HG03064 (cell line): ENCODE data around the gene CAPRIN1.
"Not testable (repeated sequence)": the region's sequence is repeated elsewhere in the genome, so short reads cannot be mapped to it uniquely, and the experiment has no call there.

Experiments used
- ATAC-seq: cut with Tn5 transposase; IDR thresholded peaks from one replicate; pipeline ENCODE4 v1.9.1; 2021; ENCODE audit warnings: low read depth; ENCODE audit not compliant: unreplicated experiment

Gene CAPRIN1

DNA sequence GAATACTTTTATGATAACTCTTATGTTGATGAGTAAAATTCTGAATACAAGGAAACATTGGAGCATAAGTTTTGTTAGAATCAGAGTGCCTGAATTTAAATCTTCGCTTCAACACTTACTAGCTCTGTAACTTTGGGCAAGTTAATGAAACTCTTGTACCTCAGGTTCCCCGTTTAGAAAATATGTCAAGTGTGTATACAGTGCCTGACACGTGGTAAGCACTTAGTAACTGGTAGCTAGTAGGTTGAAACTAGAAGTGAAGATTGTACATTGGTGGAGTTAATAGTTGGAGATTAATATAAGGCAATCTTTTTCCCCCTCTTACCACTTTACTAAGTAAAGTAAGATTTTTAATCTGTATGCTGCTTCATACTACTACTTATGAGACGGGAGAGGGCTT lies 29.1 kb downstream of the CAPRIN1 start:
- ATAC-seq, result no peak

DNA sequence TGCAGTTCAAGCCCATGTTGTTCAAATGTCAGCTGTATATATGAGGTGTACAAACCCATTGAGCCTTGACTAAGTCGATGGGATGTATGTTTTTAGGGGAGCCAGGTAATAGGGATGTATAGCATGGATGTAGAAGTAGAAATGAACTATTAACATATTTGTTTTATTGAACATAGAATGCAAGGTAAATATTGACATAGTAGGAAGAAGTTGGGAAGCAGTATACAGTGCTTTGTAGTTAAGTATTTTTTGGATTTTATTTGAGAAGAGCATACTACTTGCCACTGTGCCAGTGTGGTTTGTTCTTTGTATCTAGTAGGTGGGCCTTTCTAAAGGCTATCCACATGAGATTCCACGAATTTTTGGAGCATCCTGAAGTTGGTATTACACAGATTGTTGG lies 33.1 kb downstream of the CAPRIN1 start:
- no peak for ATAC-seq

DNA sequence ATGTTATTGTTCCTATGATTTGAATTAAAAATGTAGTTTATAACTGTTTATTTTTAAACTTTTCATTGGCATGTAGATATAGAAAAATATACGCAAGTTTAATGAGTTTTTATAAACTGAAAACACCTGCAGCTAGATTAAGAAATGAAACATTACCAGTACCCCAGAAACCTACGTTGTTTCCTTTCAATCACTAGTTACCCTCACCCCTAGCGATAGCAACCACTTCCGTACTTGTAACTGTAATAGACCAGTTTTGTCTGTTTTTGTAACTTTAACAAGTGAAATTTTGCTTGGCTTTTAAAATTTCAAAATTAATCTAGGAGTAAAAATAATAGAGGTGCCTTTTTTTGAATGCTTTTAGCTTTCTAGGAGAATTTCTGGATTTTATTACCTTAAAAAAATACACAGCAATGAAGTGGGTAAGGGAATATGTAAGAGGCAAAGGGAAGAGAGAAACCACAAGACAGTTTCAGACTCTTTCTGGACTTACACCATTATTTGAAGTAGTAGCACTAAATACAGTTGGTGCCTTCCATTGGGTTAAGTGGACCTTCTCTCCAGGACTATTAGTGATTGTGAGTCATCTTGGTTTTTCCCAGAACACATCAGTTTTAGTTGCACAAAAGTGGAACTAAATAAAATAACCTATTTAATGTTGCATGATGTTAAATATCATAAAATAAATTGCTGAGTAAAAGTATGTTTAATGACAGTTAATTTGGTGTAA lies 35.2 kb downstream of the CAPRIN1 start:
- ATAC-seq, result no peak

DNA sequence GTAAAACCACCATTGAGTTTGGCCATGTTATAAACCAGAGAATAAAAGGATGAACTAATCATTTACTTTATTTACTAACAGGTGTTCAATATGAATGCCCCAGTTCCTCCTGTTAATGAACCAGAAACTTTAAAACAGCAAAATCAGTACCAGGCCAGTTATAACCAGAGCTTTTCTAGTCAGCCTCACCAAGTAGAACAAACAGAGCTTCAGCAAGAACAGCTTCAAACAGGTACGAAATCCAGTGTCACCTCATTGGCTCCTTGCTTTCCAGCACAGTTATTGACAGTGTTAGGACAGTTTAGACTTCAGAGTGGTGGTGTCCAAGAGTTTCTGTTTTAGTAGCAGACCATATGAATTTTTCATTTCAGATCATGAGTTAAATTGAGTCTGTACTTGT lies 40.3 kb downstream of the CAPRIN1 start:
- ATAC-seq, result no peak

DNA sequence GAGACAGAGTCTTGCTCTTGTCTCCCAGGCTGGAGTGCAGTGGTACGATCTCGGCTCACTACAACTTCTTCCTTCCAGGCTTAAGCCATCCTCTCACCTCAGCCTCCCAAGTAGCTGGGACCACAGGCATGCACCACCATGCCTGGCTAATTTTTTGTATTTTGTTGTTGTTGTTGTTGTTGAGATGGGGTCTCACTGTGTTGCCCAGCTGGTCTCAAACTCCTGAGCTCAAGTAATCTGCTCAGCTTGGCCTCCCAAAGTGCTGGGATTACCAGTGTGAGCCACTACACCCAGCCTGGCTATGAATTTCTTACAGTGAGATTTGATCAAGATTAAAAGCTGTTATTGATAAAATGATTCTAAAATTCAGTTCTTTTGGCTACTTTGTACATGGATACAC lies 43.4 kb downstream of the CAPRIN1 start:
- ATAC-seq, result not testable (repeated sequence)

DNA sequence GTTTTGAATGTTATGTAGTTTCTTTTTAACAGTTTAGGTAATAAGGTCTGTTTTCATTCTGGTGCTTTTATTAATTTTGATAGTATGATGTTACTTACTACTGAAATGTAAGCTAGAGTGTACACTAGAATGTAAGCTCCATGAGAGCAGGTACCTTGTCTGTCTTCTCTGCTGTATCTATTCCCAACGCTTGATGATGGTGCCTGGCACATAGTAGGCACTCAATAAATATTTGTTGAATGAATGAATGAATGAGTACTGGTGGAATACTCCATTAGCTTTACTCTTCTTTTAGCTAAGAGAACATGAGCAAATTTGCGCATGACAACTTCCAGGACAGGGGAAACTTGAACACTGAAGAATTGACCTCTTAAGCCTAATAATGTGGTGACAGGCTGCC lies 47.3 kb downstream of the CAPRIN1 start:
- ATAC-seq, result no peak

DNA sequence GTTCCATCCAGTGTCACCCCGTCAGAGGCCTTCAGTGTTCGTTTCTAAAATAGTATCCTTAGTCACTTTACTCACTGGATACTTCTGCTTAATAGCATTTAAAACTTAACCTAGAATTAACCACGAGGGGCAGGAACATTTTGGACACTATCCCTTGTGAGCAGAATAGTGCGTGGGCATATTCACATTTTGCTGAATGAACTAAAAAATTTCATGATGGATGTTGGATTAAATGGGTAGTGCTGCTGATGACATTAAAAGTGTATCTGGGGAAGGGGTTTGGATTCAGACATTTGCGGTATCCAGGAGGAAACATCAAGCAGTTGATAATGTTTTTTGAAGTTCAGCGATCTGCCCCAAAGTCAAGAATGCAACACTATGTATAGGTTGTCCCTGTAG lies 53.1 kb downstream of the CAPRIN1 start:
- no peak for ATAC-seq

DNA sequence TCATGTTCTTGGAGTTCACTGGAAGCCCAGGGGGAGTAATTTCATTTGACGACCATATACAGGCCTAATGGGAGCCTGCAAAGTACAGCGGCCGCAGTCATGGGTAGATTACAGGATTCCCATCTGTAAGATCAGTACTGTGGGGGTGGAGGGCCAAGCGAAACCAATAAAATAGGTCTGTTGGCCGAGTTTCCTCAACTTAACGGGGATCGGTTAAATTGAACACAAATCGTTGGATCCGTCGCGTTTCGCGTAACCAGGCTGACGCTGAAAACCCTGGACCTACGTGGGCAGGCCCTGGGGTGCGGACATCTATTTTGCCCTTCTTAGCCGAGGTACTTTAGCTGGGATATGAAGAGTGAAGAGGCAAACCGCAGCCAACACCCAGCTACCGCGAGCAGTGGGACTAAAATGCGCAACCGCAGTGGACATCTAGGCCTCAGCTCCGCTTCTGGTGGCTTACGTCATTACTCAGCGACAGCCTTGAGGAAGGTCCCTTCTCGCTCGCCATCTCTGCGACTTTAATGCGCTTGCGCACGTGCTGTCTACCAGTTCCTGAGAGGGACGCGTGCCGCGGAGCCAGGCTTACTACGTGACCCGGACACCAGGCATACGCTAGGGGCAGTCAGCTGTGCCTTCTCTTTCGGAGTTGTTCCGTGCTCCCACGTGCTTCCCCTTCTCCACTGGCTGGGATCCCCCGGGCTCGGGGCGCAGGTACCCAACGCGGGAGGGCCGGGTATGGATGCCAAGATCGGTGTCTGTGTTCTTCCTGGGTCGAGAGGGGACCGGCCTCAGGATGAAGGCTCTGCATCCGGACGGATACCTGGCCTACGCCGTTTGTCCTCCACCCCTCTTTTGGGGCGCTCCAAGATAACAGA lies 53.8 kb downstream of the CAPRIN1 start, which contains the start of gene NAT10:
Gene NAT10 (plus strand): TSS at position 551 of the 878 bp plus-strand sequence. CDS start 2,597 bp downstream, outside the sequence.
- ATAC-seq, result peak; percentile 88

DNA sequence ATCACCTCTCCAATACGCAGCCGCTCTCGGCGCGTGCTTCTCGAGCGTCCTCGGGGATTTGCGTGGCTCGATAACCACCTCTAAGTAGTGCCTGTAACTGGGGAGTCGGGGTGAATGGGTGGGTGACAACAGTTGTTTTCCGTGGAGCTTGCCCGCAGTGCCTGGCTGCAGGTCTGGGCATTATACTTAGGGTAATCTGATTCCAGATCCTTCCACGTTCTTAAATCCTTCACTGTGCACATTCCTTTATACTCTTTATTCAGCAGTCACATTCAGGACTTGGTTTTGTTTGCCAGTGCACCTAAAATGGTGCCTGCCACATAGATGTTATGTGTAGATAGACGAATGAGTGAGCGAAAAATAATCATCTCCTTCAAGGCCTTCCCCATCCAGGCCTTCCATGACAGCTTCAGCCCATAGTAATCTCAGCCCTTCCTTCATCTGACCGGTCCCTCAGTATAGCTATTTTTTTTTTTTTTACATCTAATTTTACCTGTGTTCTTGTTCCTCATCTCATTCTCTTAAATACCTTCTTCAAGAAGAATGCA lies 54.5 kb downstream of the CAPRIN1 start:
- ATAC-seq, result peak; percentile 3

DNA sequence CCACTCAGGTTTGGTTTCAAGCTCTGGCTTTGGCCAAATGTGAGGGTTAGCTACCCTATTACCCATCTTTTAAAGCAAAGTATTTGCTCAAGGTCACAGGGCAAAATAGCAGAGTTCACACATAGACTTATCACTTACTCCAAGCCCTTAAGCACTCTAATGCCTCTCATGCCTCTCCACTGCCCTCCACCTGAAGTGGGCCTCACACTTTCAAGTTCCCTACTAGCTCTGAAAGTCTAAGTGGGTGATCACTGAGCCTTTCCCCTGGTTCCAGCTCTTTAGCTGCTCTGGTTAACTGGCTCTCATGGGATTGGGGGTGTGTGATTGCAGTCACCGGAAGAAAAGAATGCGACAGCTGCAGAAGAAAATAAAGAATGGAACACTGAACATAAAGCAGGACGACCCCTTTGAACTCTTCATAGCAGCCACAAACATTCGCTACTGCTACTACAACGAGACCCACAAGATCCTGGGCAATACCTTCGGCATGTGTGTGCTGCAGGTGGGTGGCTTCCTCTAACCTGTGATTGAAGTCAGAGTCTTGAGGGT lies 60.3 kb downstream of the CAPRIN1 start:
- ATAC-seq, result no peak

DNA sequence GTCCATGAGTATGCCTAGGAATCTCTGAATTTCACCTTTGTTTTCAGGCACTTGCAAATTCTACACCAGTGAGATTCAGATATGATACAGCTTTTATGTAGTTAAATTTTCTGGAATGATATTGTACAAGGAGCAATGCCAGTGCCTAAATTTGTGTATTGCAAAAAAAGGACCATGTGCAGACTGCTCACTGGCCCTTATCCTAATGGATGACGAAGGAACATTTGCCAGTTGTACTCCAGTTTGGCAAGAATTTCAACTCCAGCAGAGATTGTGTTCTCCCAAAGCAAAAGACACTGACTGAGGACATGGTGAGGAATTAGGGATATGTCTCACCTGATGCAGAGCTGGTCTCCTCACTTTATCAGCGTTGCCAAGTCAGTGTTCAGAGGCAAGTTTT lies 62.5 kb downstream of the CAPRIN1 start:
- no peak for ATAC-seq

DNA sequence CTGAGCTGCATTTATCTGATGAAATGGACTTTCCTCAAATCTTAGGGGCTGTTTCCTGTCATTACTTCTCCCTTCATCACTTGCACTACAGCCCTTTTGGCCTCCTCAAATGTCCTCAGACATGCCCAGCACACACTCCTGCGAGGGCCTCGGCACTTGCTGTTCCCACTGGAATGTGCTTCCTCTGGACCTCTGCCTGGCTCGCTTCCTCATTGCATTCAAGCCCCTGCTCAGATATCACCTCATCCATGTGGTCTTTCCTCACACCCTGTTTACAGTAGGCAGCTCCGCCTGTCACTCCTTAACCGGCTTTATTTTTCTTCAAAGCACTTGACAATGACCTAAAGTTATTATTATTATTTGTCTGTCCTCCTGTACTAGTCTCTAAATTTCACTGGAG lies 62.9 kb downstream of the CAPRIN1 start:
- no peak for ATAC-seq

DNA sequence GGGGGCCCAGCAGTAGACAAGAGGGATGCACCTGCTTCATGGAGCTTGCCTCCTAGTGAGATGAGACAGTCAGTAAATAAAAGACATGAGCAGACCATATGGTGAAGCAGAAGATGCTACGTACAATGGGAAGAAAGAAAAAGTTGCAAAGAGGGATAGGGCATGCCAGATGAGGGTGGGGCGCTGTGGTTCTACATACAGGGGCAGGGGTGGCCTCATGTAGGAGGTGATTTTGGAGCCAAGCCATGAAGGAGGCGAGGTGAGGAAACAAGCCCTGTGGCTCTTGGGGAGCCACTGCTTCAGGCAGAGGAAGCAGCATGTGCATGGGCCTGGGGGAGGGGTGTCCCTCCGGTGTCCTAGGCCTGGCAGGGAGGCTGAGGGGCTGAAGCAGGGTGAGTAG lies 69.1 kb downstream of the CAPRIN1 start:
- ATAC-seq, result no peak

DNA sequence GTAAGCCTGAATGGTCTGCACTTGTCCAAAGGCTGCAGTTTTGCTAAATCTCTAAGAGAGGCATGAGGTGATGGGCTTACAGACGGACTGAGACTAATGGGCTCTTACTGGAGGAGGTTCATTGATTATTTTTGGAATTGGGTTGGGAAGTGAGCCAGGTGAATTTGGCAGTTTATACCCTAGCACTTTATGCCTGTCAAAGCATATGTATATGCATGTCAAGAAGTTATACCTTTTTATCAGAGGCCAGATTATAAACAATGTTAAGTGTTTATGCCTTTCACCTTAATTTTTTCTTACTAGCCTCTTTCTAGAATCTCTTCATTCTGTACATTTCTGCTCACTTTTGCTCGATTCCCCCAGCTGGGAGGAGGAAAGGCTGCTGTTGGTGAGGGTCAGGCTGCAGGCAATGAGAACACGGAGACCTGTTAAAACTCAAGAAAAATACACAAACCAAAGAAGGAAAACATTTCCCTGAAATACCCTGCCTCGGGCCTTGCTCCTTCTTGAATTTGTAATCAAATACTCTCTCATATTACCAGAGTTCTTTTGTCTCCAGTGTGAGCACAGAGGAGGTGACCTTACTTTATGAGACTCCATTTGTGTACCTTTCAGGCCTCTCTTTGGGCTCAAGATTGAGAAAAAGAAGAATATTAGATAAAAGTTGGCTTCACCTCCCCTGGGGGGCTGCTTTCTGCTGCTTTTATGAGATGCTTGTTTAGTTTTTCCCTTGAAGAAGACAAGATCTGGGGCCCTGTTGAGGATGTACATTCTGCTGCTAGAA lies 73.5 kb downstream of the CAPRIN1 start:
- ATAC-seq, result no peak

DNA sequence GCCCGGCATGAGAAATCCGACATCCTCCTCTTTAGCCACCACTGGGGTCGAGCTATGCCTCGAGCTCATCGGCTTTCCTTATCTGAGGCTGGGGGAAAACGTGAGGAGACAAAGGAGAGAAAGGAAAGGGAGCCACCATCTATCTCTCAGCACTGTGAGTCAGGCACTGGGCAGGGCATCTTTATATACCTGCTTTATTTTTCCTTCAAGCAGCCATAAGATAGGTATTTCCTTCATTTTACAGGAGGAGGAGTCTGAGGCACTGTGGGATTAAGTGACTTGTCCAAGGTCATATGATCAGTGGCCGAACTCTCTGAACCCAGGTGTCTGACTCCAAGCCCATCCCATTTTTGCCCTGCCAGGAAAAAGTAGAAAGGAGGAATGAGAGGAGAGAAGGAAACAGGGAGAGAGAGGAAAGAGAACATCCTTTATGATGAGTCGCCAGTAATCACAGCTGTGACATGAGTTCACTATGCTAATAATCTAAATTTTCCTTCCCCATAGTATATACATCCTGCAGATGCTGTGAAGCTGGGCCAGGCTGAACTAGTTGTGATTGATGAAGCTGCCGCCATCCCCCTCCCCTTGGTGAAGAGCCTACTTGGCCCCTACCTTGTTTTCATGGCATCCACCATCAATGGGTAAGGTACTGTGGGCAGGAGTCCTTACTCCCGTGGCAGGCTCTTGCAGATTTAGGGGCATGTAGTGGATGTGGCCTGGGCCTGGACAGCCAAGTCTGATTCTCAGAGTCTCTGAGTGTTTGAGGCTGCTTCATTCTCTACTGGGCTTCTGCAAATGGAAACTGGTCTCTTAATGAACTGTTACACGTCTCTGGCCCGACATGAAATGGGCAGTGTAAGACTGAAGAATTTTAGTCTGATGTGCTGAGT lies 75.7 kb downstream of the CAPRIN1 start:
- no peak for ATAC-seq

DNA sequence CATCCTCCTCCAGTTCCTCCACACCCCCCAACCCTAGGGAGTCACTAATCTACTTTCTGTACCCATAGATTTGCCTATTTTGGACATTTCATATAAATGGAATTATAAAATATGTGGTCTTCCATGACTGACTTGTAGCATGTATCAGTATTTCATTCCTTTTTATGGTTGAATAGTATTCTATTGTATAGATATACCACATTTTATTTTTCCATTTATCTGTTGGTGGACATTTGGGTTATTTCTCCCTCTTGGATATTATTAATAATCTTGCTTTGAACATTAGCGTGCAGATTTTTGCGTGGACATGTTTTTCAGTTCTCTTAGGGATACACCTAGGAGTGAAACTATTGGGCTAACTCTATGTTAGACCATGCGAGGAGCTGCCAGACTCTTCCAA lies 77.3 kb downstream of the CAPRIN1 start:
- no peak for ATAC-seq

DNA sequence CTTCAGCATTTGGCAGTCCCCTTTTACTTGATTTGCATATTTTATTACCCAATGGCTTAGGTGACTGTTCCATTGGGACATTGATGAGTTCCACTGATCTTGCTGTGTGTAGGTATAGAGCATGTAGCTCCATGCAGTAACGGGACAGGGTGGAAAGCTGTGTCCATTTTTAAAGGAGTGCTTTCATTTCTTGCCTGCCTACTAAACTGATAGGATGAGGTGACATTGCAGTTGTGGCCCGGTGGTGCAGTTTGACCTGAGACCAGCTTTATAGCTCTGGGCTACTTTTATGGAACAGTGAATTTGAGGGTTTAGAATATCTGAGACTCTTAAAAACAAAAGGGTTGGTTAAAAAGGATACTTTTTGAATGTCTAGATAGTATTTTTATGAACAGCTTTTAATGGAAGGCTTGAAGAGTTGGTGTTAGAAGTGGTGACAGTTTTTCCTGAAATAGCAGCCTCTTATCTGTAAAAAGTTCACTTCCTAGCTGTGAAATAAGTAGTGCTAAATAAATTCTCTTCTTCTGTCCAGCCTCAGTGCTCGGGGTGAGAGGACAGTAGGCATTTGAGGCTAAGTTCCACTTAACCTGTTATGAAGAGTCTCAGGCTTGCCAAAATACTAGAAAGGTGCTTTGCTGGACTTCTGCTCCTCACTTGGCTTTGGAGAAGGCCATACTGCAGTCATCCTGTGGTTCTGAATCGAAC lies 80.9 kb downstream of the CAPRIN1 start:
- no peak for ATAC-seq

DNA sequence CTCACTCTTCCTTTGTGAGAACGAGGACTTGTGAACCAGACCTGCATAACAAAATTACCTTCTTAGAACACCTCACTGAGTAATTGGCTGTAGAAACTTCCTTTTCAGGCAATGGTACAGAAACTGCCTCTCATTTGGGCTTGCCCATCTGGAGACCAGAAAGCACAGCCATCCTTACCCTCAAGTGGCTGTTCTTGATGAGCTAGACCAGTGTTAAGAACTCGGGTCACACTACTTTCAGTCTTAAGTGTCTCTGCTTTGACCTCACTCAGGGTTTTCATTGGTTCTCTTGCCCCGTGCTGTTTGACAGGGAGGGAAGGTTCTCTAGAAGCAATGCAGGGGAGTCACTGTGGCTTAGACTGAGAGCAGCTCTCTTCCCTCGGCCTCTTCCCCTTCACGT lies 83.2 kb downstream of the CAPRIN1 start:
- no peak for ATAC-seq

DNA sequence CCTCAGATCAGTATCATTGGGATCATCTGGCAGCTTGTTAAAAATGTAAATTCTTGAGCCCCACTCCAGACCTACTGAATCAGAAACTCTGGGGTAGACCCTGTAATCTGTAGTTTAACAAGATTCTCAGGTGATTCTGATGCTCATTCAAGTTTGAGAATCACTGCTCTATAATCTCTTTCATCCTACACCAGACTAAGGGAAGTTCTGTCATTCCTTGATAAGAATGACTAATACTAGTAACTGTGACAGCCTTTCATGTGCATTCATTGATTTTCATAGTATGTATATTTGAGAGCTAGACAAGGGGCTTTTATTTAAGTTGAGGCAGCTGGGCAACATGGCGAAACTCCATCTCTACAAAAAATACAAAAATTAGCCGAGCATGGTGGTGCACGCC lies 83.9 kb downstream of the CAPRIN1 start:
- ATAC-seq, result no peak
